ENCODE measurements around the gene RCBTB2.
"Not testable (repeated sequence)": the region's sequence is repeated elsewhere in the genome, so short reads cannot be mapped to it uniquely, and the experiment has no call there.

The RCBTB2 gene

GRCh38 chr13:48532506-48533499, at the start of gene RCBTB2:
Gene RCBTB2, minus strand, starts transcription at chr13:48533080. Its CDS starts 11,141 bp downstream, at chr13:48521939.
- peak; percentile 96 for DNase-seq

- DNase-seq = no peak
Observed at GRCh38 chr13:48582084-48582483, 49.2 kb upstream of the RCBTB2 start.

- DNase-seq = no peak
Observed at GRCh38 chr13:48580896-48581295, 48.0 kb upstream of the RCBTB2 start.

GRCh38 chr13:48580185-48580803, 47.4 kb upstream of the RCBTB2 start:
- DNase-seq = peak; percentile 75

- DNase-seq = not testable (repeated sequence)
Observed at GRCh38 chr13:48579919-48580180, 47.0 kb upstream of the RCBTB2 start.

- DNase-seq = no peak
Observed at GRCh38 chr13:48579165-48579918, 46.5 kb upstream of the RCBTB2 start.

- DNase-seq = no peak
Observed at GRCh38 chr13:48578516-48579164, 45.8 kb upstream of the RCBTB2 start.

- DNase-seq = no peak
Observed at GRCh38 chr13:48576448-48577010, 43.6 kb upstream of the RCBTB2 start.

- peak; percentile 13 for DNase-seq
Observed at GRCh38 chr13:48575031-48575430, 42.2 kb upstream of the RCBTB2 start.

GRCh38 chr13:48574041-48574796, 41.3 kb upstream of the RCBTB2 start:
- no peak for DNase-seq

- no peak for DNase-seq
Observed at GRCh38 chr13:48573213-48574007, 40.5 kb upstream of the RCBTB2 start.

GRCh38 chr13:48571126-48571913, 38.4 kb upstream of the RCBTB2 start:
- no peak for DNase-seq

- DNase-seq = no peak
Observed at GRCh38 chr13:48570216-48570828, 37.4 kb upstream of the RCBTB2 start.

GRCh38 chr13:48569104-48569666, 36.3 kb upstream of the RCBTB2 start:
- no peak for DNase-seq

GRCh38 chr13:48568370-48569103, 35.7 kb upstream of the RCBTB2 start:
- no peak for DNase-seq

- no peak for DNase-seq
Observed at GRCh38 chr13:48567515-48568369, 34.9 kb upstream of the RCBTB2 start.

- no peak for DNase-seq
Observed at GRCh38 chr13:48564056-48564455, 31.2 kb upstream of the RCBTB2 start.

GRCh38 chr13:48563626-48564025, 30.7 kb upstream of the RCBTB2 start:
- no peak for DNase-seq

Data from DMS53 (cell line).